ENCODE data around the gene MFSD1.

DNA sequence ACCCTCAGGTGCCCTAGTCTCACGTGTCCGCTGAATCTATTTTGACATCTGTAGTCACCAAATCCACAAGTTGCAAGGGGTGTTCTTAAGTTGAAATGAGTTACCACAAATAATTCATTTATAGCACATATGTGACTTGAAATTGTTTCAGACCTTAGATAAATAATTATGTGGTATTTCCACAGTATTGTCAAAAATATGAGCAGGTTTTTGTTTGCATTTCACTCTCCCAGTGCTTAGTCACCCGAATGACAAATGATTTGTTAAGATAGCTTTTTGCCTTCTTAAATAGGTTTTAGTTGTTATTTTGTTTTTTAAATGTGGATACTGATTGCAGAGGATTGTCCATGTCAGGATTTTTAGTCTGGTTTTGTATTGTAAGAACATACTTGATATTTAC is 2.6 kb downstream of the MFSD1 start:
- no peak for TF ChIP-seq ZNF121 (CRISPR knock-in tag; IDR thresholded peaks at IDR 0.05)
- TF ChIP-seq ZNF124 (CRISPR knock-in tag; IDR thresholded peaks at IDR 0.05), result no peak
- TF ChIP-seq, protein P1, sequence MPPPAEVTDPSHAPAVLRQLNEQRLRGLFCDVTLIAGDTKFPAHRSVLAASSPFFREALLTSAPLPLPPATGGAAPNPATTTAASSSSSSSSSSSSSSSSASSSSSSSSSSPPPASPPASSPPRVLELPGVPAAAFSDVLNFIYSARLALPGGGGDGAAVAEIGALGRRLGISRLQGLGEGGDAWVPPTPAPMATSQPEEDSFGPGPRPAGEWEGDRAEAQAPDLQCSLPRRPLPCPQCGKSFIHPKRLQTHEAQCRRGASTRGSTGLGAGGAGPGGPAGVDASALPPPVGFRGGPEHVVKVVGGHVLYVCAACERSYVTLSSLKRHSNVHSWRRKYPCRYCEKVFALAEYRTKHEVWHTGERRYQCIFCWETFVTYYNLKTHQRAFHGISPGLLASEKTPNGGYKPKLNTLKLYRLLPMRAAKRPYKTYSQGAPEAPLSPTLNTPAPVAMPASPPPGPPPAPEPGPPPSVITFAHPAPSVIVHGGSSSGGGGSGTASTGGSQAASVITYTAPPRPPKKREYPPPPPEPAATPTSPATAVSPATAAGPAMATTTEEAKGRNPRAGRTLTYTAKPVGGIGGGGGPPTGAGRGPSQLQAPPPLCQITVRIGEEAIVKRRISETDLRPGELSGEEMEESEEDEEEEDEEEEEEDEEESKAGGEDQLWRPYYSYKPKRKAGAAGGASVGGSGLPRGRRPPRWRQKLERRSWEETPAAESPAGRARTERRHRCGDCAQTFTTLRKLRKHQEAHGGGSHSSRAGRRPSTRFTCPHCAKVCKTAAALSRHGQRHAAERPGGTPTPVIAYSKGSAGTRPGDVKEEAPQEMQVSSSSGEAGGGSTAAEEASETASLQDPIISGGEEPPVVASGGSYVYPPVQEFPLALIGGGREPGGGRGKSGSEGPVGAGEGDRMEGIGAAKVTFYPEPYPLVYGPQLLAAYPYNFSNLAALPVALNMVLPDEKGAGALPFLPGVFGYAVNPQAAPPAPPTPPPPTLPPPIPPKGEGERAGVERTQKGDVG (CRISPR knock-in tag; IDR thresholded peaks at IDR 0.05; ENCODE audit: borderline replicate concordance), result no peak
- TF ChIP-seq MTA3 (CRISPR knock-in tag; IDR thresholded peaks at IDR 0.05), result no peak
- TF ChIP-seq ZBTB7A (CRISPR knock-in tag; IDR thresholded peaks at IDR 0.05), result no peak
- TF ChIP-seq SMAD1 (CRISPR knock-in tag; IDR thresholded peaks at IDR 0.05; ENCODE audit: borderline replicate concordance, low read depth), result no peak
- TF ChIP-seq BCL6 (CRISPR knock-in tag; IDR thresholded peaks at IDR 0.05), result no peak
- TF ChIP-seq EP300 (IDR thresholded peaks at IDR 0.05; ENCODE audit: low read depth in 2 of 2, low read length in 2 of 2), result no peak
- no peak for TF ChIP-seq EP300 (CRISPR knock-in tag; IDR thresholded peaks at IDR 0.05; ENCODE audit: borderline replicate concordance)

Data from HepG2 (cell line).